Renal cortical epithelial cell (primary cell): ENCODE data around the gene FBF1. TPM values are rescaled to one million over a fixed set of nuclear protein-coding genes. Genes with fewer than 3 reads are reported as not detected.

Experiments used
- DNase-seq: peaks from one replicate; pipeline ENCODE4 v3.0.0-alpha.2; 2011; ENCODE audit warnings: low read depth
- total RNA-seq: library from RNA; depleted of rRNA; stranded (reverse); fragments of >200 nt; gene quantifications from 2 replicates; pipeline ENCODE4 v1.2.3, GENCODE V29; 2014

Gene FBF1
- total RNA-seq, 1 donor from 2014 or later: 10.9 TPM

DNA sequence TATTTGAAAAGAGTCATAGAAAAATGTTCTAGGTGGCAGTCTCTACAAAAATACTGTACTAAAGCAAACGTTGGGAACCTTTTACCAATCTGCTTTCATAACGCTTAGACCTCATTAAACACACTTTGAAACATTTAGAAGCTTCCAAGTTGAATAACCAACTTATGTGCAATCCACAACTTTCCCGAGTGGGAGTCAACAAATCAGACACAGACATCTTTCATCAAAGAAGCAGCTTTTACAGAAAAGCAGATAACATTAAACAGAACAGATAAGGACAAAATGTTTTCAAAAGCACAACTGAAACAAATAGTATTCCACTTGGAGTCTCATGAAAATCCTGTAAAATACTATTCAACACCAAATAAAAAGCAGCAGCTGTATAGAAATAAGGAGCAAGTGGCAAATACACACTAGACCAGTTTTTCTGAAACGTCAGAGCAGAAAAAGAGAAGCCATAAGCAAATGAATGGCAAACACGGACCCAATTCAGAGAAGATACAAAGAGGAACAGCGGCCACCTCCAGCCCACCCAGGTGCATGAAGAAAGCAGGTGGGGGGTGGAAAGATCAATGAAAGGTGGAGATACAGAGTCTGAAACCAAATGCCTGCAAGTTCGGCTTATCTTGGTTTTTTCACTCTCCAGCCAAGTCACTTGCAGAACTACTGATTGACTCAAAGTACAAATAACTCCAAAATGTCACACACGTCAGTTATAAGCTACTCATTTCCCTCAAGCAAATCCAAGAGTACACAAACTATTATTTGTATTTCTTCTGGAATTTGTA lies 18.4 kb upstream of the FBF1 start:
- no peak for DNase-seq

DNA sequence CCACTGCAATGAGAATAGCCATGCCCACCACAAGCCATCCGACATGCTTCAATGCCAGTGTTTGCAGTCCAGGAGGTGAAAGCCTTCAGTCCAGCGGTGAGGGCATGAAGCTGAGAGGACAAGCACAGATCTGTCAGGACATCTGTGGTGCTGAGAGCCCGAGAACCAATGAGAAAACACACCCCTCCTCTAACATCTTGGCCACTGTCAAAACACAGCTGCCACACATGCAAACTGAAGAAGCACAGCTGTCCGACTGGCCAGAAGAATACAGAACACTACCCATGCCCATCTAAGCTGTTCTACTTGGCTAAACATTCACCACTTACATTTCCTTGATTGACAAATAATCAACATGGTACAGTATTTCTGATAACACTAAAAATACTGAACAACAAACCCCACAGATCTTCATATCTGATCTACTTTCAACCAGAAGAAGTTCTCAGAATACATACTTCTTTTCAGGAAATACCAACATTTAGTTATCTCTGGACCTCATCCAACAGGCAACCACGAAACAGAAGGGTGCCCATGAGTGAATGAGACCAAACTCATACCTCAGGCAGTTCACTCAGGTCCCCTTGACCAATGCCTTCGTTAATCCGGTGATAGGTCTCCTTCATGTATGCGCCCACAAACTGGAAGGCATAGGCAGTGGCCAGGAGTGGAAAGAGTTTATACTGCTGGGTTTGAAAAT lies 10.2 kb upstream of the FBF1 start:
- DNase-seq: no peak

DNA sequence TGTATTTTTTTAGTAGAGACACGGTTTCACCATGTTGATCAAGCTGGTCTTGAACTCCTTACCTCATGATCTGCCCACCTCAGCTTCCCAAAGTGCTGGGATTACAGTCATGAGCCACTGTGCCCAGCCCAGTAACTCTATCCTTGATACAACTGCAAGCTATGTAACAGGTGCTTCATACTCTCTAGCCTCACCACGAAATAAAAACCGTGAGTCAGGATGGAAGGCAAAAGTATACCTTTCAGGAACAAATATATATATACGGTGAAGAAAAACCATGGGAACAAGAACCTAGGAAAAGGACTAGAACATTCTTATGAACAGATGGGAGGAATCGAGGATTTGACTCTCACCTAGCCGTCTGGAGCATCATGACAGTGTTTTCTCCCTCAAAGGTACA lies 9.6 kb upstream of the FBF1 start:
- no peak for DNase-seq

DNA sequence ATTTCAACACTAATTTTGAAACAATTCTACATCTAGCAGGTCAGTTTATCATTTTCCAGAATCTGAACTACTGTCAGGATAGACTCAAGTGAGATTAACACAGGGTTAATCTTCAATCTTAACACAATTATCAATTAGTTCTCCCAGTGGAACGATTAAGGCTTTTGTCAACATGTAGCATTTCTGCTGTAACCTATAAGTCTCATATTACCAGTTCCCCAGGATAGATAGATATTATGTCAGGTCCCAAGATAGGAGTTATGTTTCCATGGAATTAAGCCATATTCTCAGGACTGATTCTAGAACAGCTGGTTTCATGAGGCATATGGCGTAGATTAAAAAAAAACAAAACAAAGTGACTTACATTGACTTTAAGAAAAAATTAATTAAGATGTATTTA lies 4.4 kb upstream of the FBF1 start:
- no peak for DNase-seq

DNA sequence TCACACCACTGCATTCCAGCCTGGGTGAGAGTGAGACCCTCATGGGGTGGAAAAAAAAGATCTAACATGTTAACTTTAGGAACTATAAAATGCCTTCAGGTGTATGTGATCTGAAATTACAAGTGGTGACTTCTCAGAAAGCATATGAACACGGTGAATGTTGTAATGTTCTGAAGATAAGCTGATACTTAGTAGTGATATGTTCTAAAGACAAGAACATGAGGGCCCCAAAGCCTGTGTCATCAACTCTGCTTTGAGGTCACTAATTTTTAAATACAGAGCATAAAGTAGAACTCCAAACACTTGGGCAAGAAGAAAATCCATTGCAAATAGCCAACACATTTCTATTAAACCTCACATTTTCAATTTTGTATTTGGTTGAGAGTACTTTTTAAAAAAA lies 2.6 kb upstream of the FBF1 start:
- DNase-seq: no peak

DNA sequence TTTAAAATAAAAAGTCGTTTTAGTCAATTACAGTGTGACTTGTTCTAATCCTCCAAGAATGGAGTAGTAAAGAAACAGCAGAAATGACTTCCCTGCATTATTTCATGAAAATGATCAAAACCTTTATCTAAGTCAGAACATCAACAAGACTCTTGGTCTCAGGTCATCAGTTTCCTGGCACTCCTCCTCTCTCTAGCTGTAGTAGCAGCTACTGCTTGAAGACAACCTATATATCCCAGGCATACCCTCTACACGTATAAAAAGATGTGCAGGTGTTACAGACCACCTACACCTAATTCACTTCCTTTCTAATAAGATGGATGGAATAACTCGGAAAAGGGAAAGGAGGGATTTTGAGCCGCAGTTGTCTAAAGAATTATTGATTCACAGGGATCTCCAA lies 1.6 kb upstream of the FBF1 start:
- DNase-seq: no peak

DNA sequence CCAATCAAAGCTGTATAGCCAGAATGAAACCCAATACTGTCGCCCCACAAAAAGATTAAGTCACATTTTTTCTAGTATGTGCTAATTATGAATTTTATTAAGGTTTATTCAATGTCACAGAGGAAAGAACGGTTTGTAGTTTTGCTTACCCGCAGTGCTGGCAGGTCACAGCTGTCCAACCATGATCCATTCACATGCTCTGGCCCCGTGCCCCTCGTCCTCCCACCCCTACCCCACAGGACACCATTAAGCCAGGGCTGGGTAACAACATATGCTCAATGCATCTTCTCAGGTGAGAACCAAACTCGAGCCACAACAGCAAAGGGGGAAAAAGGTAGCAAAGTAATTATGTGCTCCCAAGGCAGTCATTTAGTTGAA lies 589 bp upstream of the FBF1 start:
- DNase-seq: no peak

DNA sequence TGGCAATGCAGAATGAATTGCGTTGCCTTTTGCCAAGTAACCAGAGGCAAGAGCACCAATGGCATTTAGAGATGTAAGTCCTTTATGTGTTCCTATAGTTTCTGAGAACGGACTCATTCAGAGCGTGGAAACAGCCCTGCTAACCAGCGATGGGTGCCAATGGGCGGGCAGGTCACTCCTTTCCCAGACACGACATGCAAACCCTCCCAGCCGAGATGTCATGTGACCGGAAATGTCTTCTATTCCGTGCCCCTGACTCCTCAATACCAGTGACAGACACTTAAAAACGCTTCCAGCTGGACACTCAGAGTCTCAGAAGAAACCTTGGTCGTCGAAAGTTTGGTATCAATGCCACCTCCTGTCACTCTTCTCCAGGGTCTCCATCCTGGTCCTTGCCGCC lies 3.2 kb downstream of the FBF1 start:
- DNase-seq: no peak

DNA sequence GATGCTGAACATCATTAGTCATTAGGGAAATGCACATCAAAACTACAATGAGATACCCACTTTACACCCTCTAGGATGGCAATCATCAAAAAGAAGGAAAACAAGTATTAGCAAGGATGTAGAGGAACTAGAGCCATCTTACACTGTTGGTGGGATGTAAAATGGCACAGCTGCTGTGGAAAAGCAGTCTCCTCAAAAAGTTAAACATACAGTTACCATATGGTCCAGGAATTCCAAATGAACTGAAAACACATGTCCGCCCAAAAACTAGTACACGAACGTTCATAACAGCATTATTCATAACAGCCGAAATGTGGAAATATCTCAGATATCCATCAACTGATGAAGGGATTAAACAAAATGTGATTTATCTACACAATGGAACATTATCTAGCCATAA lies 7.0 kb downstream of the FBF1 start:
- DNase-seq: no peak

DNA sequence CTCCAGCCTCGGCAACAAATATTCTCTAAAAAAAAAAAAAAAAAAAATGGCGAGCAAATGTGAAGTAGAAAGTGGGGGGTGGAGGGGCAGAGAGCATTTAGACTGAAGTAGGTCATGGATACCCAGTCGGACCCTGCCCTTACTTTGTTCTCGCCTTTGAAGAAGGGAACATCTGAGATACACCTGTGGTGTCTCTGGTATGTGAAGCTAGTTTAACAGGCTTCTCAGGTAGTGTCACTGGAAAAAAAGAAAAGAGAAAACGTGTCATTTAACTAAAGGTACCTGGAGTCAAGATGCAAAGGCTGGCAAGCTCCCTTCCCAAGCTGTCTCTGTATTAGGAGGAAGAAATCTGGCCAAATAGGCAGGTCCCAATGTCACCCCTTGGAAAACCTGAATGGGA lies 8.0 kb downstream of the FBF1 start:
- DNase-seq: no peak

DNA sequence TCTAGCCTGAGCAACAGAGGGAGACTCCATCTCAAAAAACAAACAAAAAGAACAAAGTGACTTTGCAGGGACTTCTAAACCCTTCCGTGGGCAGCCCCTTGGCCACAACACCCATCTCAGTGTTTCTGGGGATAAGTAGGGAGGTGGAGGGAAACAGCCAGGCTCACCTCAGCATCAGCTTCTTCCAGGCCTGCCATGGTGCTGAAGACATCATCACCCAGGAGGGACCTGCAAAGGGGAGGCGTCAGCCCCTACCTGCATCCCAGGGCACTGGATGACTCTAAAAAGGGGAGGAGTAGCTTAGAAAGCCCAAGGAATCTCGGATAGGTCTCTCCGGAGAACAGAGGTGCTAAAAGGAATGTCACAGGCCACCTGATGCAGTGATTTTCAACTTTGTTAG lies 9.8 kb downstream of the FBF1 start:
- no peak for DNase-seq

DNA sequence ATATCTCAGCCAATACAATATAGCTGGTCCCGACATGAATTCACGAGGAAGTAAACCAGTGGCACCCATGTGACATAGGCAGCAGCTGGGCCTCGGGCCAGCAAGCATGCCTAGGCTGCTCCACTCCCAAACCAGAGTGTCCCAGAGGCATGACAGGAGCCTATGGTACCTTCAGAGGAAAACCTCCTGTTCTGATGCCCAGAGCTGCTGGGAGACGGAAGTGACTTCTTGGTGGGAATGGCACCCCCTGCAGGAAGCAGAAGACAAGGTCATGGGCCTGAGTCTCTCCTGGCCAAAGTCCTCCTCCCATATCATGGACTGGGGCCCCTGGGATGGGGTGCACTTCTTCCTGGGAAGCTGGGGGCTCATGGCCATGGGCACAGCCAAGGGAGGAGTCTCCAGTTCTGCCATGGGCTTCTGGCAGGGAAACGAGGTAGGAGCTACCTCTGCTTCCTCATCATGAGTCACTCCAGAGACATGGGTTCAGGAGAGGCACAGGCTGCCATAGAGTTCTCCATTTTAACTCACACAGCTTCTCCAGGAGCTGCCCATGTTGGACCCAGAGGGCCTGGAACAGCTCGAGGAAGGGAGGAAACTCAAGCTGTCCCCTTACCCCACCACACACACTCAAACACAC lies 13.4 kb downstream of the FBF1 start:
- no peak for DNase-seq

DNA sequence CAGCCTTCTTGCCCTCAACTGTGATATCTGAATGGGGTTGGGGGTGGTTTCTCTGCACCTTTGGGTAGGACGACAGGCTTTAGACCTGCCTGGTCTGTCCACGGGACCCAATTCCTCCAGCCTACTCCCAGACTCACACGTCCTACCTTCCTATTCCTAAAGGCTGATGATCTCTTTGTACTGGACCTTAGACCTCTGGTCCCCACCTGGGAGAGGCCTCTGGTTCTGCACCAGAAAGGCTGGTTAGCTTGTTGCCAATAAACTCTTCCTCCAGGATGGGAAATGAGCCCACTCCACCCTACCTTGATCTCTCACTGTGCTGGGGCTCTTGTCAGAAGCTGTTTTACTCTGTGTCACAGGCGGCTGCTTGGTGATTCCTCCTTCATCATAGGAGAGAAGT lies 14.4 kb downstream of the FBF1 start:
- DNase-seq: no peak

DNA sequence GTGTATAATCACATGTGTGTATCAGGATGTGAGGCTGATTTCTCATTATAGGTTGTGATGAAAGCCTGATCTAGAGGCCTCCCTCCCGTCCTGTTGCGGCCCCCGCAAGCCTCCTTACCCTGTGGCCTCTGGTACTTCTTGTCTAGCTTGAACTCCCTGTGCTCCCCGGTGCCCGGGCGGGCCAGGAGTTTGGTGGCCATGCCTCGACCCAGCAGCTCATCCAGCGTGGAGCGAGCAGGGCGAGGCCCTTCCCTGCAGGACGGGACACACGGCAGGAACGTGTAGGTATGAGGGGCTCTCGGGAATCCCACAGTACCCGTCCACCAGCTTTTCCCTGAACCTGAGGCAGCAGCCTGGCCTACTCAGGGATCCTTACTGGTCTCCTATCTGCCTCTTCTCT lies 14.9 kb downstream of the FBF1 start:
- DNase-seq: no peak

DNA sequence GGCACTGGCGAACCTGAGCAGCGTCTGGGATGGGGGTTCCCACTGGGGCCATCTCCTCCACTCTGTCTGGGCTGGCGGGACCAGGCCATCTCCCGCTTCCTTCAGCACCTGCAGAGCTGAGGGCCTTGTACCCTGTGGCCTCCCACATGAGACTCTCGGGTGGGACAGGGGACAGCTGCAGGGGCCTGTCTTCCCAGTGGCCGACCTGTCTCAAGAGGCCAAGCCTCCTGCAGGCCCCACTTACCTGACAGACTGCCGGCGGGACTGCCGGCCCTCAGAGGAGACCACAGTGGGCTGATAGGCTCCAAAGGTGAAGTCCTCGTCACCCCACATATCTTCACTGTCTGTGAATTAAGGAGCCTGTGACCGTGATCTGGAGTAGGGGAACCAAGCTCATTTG lies 15.7 kb downstream of the FBF1 start:
- DNase-seq: no peak

DNA sequence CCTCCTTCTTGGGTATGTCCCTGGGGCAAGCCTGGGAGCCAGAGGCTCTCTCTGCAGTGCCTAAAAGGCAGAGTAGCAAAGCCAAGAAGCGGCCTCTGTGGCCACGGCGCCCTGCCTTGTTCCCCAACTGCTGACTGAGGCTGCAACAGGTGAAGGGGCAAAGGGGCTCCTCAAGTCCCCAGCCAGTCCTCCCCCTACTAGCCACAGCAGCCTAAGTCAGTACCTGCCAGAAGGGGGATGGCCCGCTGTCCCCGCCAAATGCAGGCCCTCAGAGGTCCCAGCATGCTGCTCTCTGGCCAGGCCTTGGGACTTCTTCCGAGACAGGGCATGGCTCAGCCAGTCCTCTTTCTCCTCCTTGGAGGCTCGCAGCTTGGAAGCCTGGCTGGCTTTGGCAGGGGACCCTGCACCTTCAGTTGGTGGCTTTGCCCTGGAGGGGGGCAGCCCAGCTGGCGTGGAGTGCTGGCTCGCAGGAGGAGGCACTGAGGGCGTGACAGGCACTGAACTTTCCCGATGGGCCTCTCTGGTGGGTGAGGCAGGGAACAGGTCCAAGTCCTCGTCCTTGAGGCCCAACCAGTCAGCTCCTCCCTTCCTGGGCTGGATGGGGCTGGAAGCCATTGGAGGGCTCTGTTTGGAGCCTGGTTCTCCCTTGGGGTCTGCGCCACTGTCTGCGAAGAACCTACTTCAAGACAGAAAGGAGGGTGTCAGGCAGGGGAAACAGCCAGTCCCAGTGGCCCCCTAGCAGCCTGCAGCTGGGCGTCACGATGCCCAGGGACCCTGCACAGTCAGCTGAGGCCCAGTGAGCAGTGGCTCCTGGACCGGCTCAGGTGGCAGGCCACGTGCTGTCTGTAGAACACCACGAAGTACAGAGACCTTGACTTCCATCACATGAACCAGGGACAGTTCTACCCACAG lies 17.6 kb downstream of the FBF1 start:
- DNase-seq: no peak

DNA sequence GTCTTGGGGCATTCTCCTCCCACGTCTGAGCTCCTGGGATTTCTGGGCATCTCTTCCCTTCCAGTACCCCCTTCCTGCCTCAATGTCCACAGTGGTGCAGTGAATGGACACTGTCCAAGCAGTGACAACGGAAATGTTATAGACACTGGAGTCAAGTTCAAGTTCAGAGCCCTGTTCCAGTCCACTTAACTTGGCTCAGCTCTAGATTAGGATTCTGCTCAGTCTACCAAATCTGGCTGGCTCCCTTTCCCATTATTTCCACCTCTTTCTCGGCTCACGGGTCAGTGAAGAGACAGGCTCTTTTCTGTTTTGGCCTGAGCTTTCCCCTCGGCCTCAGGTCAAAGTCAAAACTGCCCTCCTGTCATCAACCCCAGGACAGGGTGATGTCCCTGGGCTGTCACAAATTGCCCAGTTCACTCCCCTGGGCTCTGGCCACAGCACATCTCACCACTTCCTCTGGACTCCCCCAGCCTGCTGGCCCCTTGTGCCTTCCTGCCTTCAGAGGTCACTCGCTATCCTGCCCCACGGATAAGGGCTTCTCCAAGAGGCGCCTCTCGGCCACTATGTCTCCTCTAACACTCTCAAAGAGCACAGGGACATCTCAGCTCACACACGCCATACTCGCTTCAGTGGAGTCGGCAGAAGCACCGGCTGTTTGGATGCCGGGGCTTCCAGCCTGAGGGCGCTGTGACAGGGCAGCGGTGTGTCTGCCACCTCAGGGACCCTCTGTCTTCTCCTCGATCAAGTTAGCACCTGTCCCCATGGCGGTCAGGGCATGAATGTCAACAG lies 18.5 kb downstream of the FBF1 start:
- DNase-seq: no peak

DNA sequence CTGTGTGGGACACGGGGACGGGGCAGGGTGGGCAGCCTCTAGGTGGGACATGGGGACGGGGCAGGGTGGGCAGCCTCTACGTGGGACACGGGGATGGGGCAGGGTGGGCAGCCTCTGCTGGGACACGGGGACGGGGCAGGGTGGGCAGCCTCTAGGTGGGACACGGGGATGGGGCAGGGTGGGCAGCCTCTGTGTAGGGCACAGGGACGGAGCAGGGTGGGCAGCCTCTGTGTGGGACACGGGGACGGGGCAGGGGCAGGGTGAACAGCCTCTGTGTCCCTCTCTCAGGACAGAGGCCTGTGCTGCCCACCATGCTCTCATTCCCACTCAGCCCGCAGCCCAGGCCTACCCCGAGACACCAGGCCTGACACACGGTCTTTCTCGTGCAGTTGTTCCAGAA lies 19.2 kb downstream of the FBF1 start:
- no peak for DNase-seq

DNA sequence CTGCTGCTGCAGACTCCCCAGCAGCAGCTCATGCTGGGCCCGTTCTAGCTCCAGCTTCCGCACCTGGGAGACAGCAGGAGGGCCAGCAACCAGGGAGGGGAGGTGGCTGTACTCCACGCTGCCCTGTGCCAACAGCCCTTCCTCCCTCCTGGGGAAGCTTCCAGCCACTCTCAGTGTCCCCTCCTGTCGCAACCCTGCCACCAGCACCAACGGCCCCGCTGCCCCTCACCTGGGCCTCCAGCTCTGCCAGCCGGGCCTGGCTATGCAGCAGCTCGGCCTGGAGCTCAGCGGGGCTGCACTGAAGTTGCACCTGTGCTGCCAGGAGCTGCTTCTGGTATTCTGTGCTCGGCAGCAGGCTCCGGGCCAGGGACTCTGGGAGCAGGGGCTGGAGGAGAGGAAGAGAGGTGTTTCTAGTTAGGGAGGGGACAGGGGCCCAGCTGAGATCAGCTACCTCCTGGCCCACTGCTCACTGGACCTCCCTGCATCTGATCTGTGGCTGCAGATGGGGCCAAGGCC lies 20.7 kb downstream of the FBF1 start:
- no peak for DNase-seq

DNA sequence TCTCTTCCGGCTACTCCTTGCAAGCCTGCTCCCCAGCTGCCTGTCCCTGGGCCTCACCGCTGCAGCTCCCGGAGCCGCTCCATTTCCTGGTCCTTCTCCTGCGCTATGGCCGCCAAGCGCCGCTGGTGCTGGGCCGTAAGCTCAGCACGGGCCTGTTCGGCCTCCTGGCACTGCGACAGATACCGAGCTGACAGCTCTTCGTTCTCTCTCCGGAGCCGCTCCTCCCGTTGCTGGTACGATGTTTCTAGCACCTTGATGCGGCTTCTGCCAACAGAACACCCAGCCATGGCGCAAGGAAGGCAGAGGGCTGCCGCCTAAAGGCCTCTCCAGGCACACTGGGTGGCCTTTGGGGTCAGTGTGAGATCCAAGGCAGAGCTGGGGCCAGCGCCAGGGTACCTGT lies 21.2 kb downstream of the FBF1 start:
- DNase-seq: no peak

DNA sequence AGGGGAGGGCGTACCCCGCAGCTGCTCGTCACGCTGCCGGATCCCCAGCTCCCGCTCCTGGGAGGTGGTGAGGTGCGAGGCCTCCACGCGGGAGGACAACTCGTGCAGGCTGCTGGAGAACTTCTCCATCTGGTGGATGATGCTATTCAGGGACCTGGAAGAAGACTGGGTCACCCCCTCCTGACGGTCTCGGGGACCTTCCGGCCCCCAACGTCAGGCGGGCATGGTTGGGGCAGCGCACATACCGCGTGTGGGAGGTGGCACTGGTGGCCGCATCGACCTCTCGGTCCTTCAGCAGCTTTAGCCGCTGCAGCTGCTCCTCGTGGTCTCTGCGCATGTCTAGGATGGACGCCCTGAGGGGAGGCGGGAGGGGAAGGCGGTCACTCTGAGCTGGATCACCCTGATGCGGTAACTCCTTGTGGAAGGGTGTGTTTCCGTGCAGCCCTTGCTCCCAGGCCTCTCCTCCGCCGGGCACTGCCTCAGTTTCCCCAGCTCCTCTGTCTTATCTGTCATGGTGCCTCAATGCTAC lies 22.9 kb downstream of the FBF1 start:
- DNase-seq: no peak
